OCI-LY3 (cell line): ENCODE data around the gene GPR158.

Source experiments
- CTCF ChIP-seq: fragments of 200-600, 300-600 bp; sonication (generic); IDR thresholded peaks from 2 replicates; pipeline ENCODE4 v1.5.1; 2014; ENCODE audit warnings: antibody characterized with exemption, low read length, low read depth
- EZH2phosphoT487 ChIP-seq: fragments of 200-600 bp; shearing (Covaris generic); IDR thresholded peaks from 2 replicates; pipeline ENCODE4 v1.6.1; 2018; ENCODE audit warnings: antibody characterized with exemption, mixed run types, low read depth

- TF ChIP-seq CTCF (no peak), EZH2phosphoT487 (no peak)
These were observed 174.7 kb downstream of the GPR158 start for GRCh38 chr10:25349520-25349919.
